Transverse colon (tissue), 3 donors: Measurements from ENCODE around the gene RNF141.

Source experiments
- POLR2A ChIP-seq: fragments of 450-650 bp; IDR thresholded peaks from one replicate; pipeline ENCODE4 v1.6.1; 2016; ENCODE audit warnings: antibody characterized with exemption, mild to moderate bottlenecking, moderate library complexity
- TF ChIP-seq, protein P1 (sequence below), 5 experiments: fragments of 200-600 bp in 3 of 5; fragments of 450-650 bp in 2 of 5; sonication (generic) in 3 of 5; IDR thresholded peaks; 1 replicate in 2 of 5; 2 replicates in 3 of 5; pipeline ENCODE4 v1.5.1; 2016 to 2017; ENCODE audit warnings: antibody characterized with exemption in 5 of 5, inconsistent platforms in 3 of 5, mild to moderate bottlenecking in 2 of 5, moderate library complexity in 1 of 5

DNA sequence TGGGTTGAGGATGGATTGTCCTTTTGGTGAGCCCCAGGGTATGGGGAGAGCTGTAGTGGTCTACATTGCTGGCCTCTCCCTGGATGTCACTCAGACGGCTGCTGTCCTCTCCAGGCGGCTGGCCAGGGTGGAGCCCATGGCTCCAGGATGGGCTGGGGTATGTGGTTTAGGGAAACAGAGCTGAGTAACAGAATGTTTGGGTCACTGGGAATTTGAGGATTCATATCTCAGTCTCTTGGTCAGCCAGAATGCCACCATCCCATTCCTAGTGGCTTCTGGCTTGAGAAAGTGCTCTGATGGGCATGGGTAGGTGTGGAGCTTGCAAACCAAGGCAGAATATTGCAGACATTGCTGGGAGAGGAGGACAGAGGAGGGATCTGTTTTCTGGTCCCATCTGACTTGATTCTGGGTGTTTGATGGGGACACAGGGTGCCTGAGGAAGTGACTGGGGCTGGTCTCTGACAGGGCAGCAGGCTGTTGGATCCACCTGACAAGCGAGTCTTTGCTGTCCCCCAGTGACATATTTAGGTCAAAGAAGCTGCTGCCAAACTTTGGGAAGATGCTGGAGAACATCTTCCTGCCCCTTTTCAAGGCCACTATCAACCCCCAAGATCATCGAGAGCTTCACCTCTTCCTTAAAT is 44.6 kb downstream of the RNF141 start:
- TF ChIP-seq POLR2A: no peak
- TF ChIP-seq, protein P1, sequence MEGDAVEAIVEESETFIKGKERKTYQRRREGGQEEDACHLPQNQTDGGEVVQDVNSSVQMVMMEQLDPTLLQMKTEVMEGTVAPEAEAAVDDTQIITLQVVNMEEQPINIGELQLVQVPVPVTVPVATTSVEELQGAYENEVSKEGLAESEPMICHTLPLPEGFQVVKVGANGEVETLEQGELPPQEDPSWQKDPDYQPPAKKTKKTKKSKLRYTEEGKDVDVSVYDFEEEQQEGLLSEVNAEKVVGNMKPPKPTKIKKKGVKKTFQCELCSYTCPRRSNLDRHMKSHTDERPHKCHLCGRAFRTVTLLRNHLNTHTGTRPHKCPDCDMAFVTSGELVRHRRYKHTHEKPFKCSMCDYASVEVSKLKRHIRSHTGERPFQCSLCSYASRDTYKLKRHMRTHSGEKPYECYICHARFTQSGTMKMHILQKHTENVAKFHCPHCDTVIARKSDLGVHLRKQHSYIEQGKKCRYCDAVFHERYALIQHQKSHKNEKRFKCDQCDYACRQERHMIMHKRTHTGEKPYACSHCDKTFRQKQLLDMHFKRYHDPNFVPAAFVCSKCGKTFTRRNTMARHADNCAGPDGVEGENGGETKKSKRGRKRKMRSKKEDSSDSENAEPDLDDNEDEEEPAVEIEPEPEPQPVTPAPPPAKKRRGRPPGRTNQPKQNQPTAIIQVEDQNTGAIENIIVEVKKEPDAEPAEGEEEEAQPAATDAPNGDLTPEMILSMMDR (IDR thresholded peaks at IDR 0.05): no peak
